ENCODE data around the gene KRT81.
"Not testable (repeated sequence)": the region's sequence is repeated elsewhere in the genome, so short reads cannot be mapped to it uniquely, and the experiment has no call there.

Gene KRT81

GRCh38 chr12:52241205-52241842 lies 50.0 kb downstream of the KRT81 start:
- DNase-seq (ENCODE audit: low spot score), result no peak

DNA sequence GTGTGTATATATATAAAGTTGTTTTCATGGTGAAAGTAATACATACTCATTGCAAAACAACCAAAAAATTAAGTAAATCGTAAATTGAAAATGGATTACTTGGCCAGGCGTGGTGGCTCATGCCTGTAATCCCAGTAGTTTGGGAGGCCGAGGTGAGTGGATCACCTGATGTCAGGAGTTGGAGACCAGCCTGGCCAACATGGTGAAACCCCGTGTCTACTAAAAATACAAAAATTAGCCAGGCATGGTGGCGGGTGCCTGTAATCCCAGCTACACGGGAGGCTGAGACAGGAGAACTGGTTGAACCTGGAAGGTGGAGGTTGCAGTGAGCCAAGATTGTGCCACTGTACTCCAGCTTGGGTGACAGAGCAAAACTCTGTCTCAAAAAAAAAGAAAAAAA lies 51.1 kb downstream of the KRT81 start:
- DNase-seq (ENCODE audit: low spot score), result not testable (repeated sequence)

DNA sequence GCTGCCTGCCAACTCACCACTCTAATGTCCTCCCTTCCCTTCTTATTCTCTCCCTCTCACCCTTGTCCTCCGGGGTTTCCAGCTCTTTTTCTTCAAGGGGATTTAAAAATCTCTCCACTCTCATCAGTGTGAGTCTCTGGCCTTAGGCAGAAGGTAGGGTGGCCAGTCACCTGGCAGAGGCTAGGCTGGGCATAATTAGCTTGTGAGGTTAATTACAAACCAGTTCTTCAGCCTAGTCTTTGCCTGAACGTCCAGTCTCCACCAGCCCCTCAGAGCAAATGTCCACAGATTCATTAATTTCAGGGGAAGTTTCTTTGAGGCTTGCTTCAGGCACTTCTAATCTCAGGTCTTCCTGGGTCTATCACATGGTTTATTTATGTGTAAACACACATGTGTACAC lies 51.6 kb downstream of the KRT81 start:
- no peak for DNase-seq (ENCODE audit: low spot score)

DNA sequence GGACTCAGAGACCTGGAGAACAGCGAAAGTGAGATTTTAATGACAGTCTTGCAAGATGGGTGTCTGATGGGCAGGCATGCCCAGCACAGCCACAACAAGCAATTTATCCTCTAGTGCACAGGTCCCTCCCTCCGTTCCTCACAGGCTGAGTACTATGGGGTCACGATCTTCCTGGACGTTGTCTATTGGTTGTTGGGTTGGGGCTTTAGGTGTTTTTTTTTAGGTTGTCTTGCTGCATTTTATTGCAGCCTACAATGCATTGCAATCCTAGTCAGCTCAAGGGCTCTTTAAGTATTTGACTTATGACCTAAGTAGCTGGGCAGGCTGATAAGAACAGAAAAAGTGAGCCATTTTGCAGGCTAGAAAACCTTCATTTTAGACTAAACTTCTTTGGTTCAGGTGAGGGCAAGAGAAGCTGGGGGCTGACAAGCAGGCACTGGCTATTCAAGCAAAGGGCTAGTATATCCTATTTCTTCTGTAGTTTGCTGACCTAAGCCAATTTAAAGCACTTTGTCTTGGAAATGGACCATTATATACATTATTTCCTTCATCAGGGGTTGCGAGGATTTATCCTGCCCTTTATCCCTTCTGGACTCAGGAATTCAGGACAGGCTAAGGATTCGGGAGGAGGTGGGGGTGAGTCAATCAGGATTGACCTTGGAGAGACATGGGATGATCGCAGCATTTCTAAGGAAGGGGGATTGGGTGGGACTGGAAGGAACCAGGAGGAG lies 52.3 kb downstream of the KRT81 start:
- DNase-seq (ENCODE audit: low spot score), result no peak

- no peak for DNase-seq (ENCODE audit: low spot score)
Observed at GRCh38 chr12:52238207-52238840, 53.0 kb downstream of the KRT81 start.

DNA sequence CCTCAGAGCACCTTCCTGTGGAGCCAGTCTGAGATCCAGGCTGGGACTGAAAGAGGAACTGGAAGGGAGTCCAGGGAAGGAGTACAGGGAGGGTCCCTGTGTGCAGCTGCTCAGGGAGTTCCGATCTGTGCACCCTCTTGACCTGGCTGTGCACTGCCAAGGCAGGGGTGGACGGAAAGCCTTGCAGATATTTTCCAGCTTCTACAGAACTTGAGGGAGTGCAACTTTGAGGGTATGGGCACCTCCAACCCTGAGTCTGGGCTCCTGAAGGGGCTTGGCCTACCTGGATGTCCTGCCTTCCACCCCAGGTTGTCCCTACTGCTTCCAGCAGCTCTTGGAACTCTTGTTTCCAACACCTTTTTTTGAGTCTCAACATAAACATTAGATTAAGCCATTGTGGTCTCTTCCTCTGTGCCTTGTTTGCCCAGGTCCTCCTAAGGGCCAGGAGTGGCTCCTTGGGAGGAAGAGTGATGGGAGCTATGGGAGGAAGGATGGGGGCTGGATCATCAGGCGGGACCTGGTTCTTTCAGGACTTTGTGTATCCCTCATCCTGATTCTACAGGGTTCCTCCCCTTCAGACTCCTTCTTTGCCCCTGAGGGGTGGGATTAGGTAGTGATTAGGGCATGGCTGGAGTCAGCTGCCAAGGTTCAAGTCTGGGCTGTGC lies 54.8 kb downstream of the KRT81 start:
- no peak for DNase-seq (ENCODE audit: low spot score)
